Measurements from ENCODE around the gene CTIF. TPM values are rescaled to one million over a fixed set of nuclear protein-coding genes. Genes with fewer than 3 reads are reported as not detected.

CTIF gene
- total RNA-seq, 1 experiment from 2014 or later: 26.5 TPM

- H3K4me3 ChIP-seq (ENCODE audit: low read depth in 2 of 2, low read length in 2 of 2): no peak overlapping the region
- no peaks in the 10 kb centered on the region for H3K9me3 ChIP-seq (ENCODE audit: control insufficient read depth, insufficient read depth, low read depth, low read length)
- ATAC-seq (no peak), DNase-seq (ENCODE audit: low read depth, low spot score) (no peak)
- H3K27ac ChIP-seq (ENCODE audit: low read length): no peak overlapping the region
- intact Hi-C loops (cut with micrococcal nuclease; ENCODE audit: unreplicated experiment) (no loop called here), in situ Hi-C loops (cut with HindIII; ENCODE audit: low pct_unique_long_range_greater_than_20kb, low sequenced_read_pairs) (no loop called here)
- BruUV-seq (replicated peaks): no TSS peak
- H3K4me1 ChIP-seq (ENCODE audit: control insufficient read depth, insufficient read depth, low read length): peaks cover 3% of the 10 kb centered on the region; the same call in 1 of the 2 replicates
- ChIA-PET POLR2A (no interaction called here), CTCF (no interaction called here)
- H3K27me3 ChIP-seq (ENCODE audit: control insufficient read depth, insufficient read depth, low read length): no peaks in the 10 kb centered on the region
- TF ChIP-seq REST (IDR thresholded peaks at IDR 0.05; ENCODE audit: insufficient read depth in 1 of 2, low read depth in 2 of 2, low read length in 1 of 2) (no peak), TCF7L2 (IDR thresholded peaks at IDR 0.05; ENCODE audit: low read depth, low read length) (no peak), CTCF (IDR thresholded peaks at IDR 0.05) (no peak), POLR2AphosphoS5 (IDR thresholded peaks at IDR 0.05; ENCODE audit: low read depth, low read length) (no peak), SIN3A (IDR thresholded peaks at IDR 0.05; ENCODE audit: borderline replicate concordance, insufficient read depth, low read depth, low read length) (no peak)
- no peaks in the 10 kb centered on the region for H3K36me3 ChIP-seq (ENCODE audit: control insufficient read depth, insufficient read depth, low read length)
These were observed 353.5 kb downstream of the CTIF start for GRCh38 chr18:48892146-48892855.

- intact Hi-C loops (cut with micrococcal nuclease; ENCODE audit: unreplicated experiment): no loop called here
- no peak overlapping the region for H3K4me3 ChIP-seq (ENCODE audit: low read depth in 2 of 2, low read length in 2 of 2)
- no peaks in the 10 kb centered on the region for H3K27me3 ChIP-seq (ENCODE audit: control insufficient read depth, insufficient read depth, low read length)
- TF ChIP-seq SIN3A (IDR thresholded peaks at IDR 0.05; ENCODE audit: borderline replicate concordance, insufficient read depth, low read depth, low read length): no peak
- no TSS peak for BruUV-seq (replicated peaks)
- H3K9me3 ChIP-seq (ENCODE audit: control insufficient read depth, insufficient read depth, low read depth, low read length): no peaks in the 10 kb centered on the region
- ChIA-PET POLR2A (no interaction called here), CTCF (no interaction called here)
- no peaks in the 10 kb centered on the region for H3K36me3 ChIP-seq (ENCODE audit: control insufficient read depth, insufficient read depth, low read length)
- DNase-seq (ENCODE audit: low read depth, low spot score): no peak
- no peak for ATAC-seq
- in situ Hi-C loops (cut with HindIII; ENCODE audit: low pct_unique_long_range_greater_than_20kb, low sequenced_read_pairs): no loop called here
- peaks cover 3% of the 10 kb centered on the region; the same call in 1 of the 2 replicates for H3K4me1 ChIP-seq (ENCODE audit: control insufficient read depth, insufficient read depth, low read length)
- H3K27ac ChIP-seq (ENCODE audit: low read length): no peak overlapping the region
These were observed 354.3 kb downstream of the CTIF start for GRCh38 chr18:48893061-48893607.
